H1 (cell line): ENCODE data around the gene IL12RB2. TPM values are rescaled to one million over a fixed set of nuclear protein-coding genes. Genes with fewer than 3 reads are reported as not detected.
A peak's percentile ranks its signal among the peaks of the same experiment; 100 is the strongest.

Experiments
- ASH2L ChIP-seq: fragments of 200-600, 300-600 bp; sonication (generic); IDR thresholded peaks from one replicate; pipeline ENCODE4 v1.7.1; 2017; ENCODE audit warnings: low read length
- RNF2 ChIP-seq: fragments of 200-900, 300-1000 bp; sonication (generic); IDR thresholded peaks from 2 replicates; pipeline ENCODE4 v1.7.1; 2016; ENCODE audit warnings: borderline replicate concordance, low read depth, mild to moderate bottlenecking, antibody characterized with exemption, low read length; ENCODE audit not compliant: poor library complexity, severe bottlenecking; ENCODE audit errors: missing control alignments
- SP4 ChIP-seq: IDR thresholded peaks from 2 replicates; pipeline ENCODE4 v1.6.1; 2012; ENCODE audit warnings: low read length, inconsistent platforms
- TBP ChIP-seq: IDR thresholded peaks from 2 replicates; pipeline ENCODE4 v1.6.1; 2011; ENCODE audit warnings: low read depth, low read length, improper control_type of control experiment
- YY1 ChIP-seq: IDR thresholded peaks from 2 replicates; pipeline ENCODE4 v1.6.1; 2011; ENCODE audit warnings: low read depth, mild to moderate bottlenecking, low read length
- polyA plus RNA-seq, 7 experiments: library from polyadenylated mRNA; depleted of rRNA in 3 of 7; stranded (reverse) in 5 of 7; unstranded in 2 of 7; fragments of >200 nt in 5 of 7; fragments of 200-250 nt in 2 of 7; gene quantifications; 1 replicate in 5 of 7; 2 replicates in 1 of 7; 4 replicates in 1 of 7; pipeline versions ENCODE4 v1.2.1 to v1.2.3, GENCODE V29; 2011 to 2013; ENCODE audit warnings: missing spikeins in 2 of 7, mixed read lengths in 2 of 7
- total RNA-seq: library from RNA; stranded (reverse); fragmentation: NEBNext Ultra II Directional; extraction: Animal tissue kit (Norgen Biotek cat#: 25700); gene quantifications from 2 replicates; pipeline ENCODE4 v1.2.1, GENCODE V29; 2021

The IL12RB2 gene
- total and polyA plus RNA-seq, 2 of the 8 experiments (the other 6 are each of a cell fraction or from before 2014, with no cell fraction given), result 1.4 TPM

GRCh38 chr1:67430358-67431155 lies 122.9 kb downstream of the IL12RB2 start, which contains the start of gene SERBP1 (continued):
- TF ChIP-seq YY1, result peak; percentile 95
- TF ChIP-seq ASH2L, result peak; percentile 97
- no peak for TF ChIP-seq RNF2
- no peak for TF ChIP-seq SP4
- peak; percentile 92 for TF ChIP-seq TBP
